OCI-LY7 (cell line): ENCODE measurements around the gene MMADHC. TPM values are rescaled to one million over a fixed set of nuclear protein-coding genes. Genes with fewer than 3 reads are reported as not detected.
A peak's percentile ranks its signal among the peaks of the same experiment; 100 is the strongest.

Experiments used
- BruUV-seq: library from RNA; stranded (reverse); fragments of 400-500 nt; replicated peaks from 2 replicates; lab custom pipeline; 2021; lab: Mats Ljungman, UMichigan
- CTCF ChIA-PET: fragments of 300-600 bp; sonication (Branson Sonifier 250); formaldehyde crosslinking; loops from one replicate; lab custom pipeline; 2022; ENCODE audit warnings: antibody characterized with exemption; ENCODE audit not compliant: unreplicated experiment; lab: Charles Lee
- POLR2A ChIA-PET: fragments of 300-600 bp; sonication (Branson Sonifier 250); formaldehyde crosslinking; loops from one replicate; lab custom pipeline; 2022; ENCODE audit warnings: antibody characterized with exemption; lab: Charles Lee
- DNase-seq: peaks from one replicate; pipeline ENCODE4 v3.0.0-alpha.2; 2015; ENCODE audit warnings: low spot score
- H2AFZ ChIP-seq: fragments of 200-600 bp; sonication (generic), shearing (Covaris generic); 2 replicates; pipeline ENCODE4 v1.6.1; 2014; ENCODE audit warnings: mild to moderate bottlenecking, antibody characterized with exemption, low read length, moderate library complexity
- H3K27ac ChIP-seq: fragments of 200-600 bp; sonication (generic); 2 replicates; pipeline ENCODE4 v1.5.1; 2014; ENCODE audit warnings: mixed run types, low read depth, mild to moderate bottlenecking, moderate library complexity, low read length, inconsistent platforms; ENCODE audit not compliant: poor library complexity, severe bottlenecking
- H3K36me3 ChIP-seq: fragments of 200-600 bp; sonication (generic); 2 replicates; pipeline ENCODE4 v1.6.1; 2014; ENCODE audit warnings: mild to moderate bottlenecking, antibody characterized with exemption, low read length, moderate library complexity, mixed read lengths; ENCODE audit not compliant: insufficient read depth
- H3K4me1 ChIP-seq: fragments of 200-600 bp; sonication (generic); 2 replicates; pipeline ENCODE4 v1.5.1; 2014; ENCODE audit warnings: mild to moderate bottlenecking, low read length; ENCODE audit not compliant: insufficient read depth, poor library complexity, severe bottlenecking
- H3K4me2 ChIP-seq: fragments of 200-600 bp; sonication (generic); 2 replicates; pipeline ENCODE4 v1.6.1; 2014; ENCODE audit warnings: mild to moderate bottlenecking, low read length
- H3K4me3 ChIP-seq: fragments of 200-600 bp; sonication (generic); 2 replicates; pipeline ENCODE4 v1.5.1; 2014; ENCODE audit warnings: mild to moderate bottlenecking, low read depth, low read length; ENCODE audit not compliant: poor library complexity, severe bottlenecking
- H3K79me2 ChIP-seq: fragments of 200-600 bp; sonication (generic); 2 replicates; pipeline ENCODE4 v1.6.1; 2016; ENCODE audit warnings: low read depth, mild to moderate bottlenecking, low read length, moderate library complexity, mixed read lengths; ENCODE audit not compliant: insufficient read depth
- H3K9me2 ChIP-seq: fragments of 200-600 bp; sonication (generic); 2 replicates; pipeline ENCODE4 v1.6.1; 2016; ENCODE audit warnings: mild to moderate bottlenecking, low read length, mixed read lengths; ENCODE audit not compliant: insufficient read depth
- H3K9me3 ChIP-seq: fragments of 200-600 bp; sonication (generic); 2 replicates; pipeline ENCODE4 v1.6.1; 2014; ENCODE audit warnings: mild to moderate bottlenecking, mixed run types, low read length, mixed read lengths
- H4K20me1 ChIP-seq: fragments of 200-600 bp; sonication (generic); 2 replicates; pipeline ENCODE4 v1.6.1; 2014; ENCODE audit warnings: mild to moderate bottlenecking, antibody characterized with exemption, low read length, moderate library complexity, mixed read lengths; ENCODE audit not compliant: insufficient read depth
- CTCF ChIP-seq: fragments of 200-600 bp; sonication (generic); conservative IDR thresholded peaks from 2 replicates; pipeline ENCODE4 v1.5.1; 2014; ENCODE audit warnings: mild to moderate bottlenecking, antibody characterized with exemption, low read length, moderate library complexity, mixed read lengths
- EZH2phosphoT487 ChIP-seq: fragments of 200-600 bp; sonication (generic); IDR thresholded peaks from 2 replicates; pipeline ENCODE4 v1.6.1; 2018; ENCODE audit warnings: low read depth, borderline replicate concordance, mild to moderate bottlenecking, mixed run types, antibody characterized with exemption, low read length, moderate library complexity, mixed read lengths
- intact Hi-C: fragments of 100-400 bp; cut with micrococcal nuclease; formaldehyde crosslinking; loops from one replicate; pipeline ENCODE4 v1.10.0; 2022; ENCODE audit not compliant: unreplicated experiment
- total RNA-seq, 2 experiments: library from RNA; depleted of rRNA in 1 of 2; stranded (reverse); fragments of >200 nt in 1 of 2; shearing (Covaris generic) in 1 of 2; gene quantifications; 2 replicates each; pipeline ENCODE4 v1.2.3, GENCODE V29; 2014 to 2022

Gene MMADHC
- total RNA-seq, 2 experiments from 2014 or later, result 73.6 to 115 TPM

GRCh38 chr2:149586063-149586462, 1.5 kb downstream of the MMADHC start:
- TF ChIP-seq CTCF, result no peak
- no peak for TF ChIP-seq EZH2phosphoT487
- POLR2A ChIA-PET, result interaction anchor here (0.7 to 1.9 kb wide), 4 partner anchors 12 to 691 kb away, joined by 3 to 10 read pairs (median 4); no protein-coding TSS in a partner anchor
- BruUV-seq, result no TSS peak
- peak overlapping the region; percentile 94 for H3K4me3 ChIP-seq
- H2AFZ ChIP-seq, result no peak overlapping the region
- CTCF ChIA-PET, result no interaction called here
- 0 out of 2 replicates have a peak, but pooled peaks cover 4% of the 10 kb centered on the region for H3K9me3 ChIP-seq
- peaks cover 49% of the 10 kb centered on the region for H3K36me3 ChIP-seq
- H3K4me2 ChIP-seq, result peak overlapping the region; percentile 83
- peaks cover 59% of the 10 kb centered on the region for H3K79me2 ChIP-seq
- peak; percentile 25 for DNase-seq
- peaks cover 20% of the 10 kb centered on the region for H3K4me1 ChIP-seq
- H3K9me2 ChIP-seq, result no peaks in the 10 kb centered on the region
- H4K20me1 ChIP-seq, result peaks cover 7% of the 10 kb centered on the region; the same call in 1 of the 2 replicates
- peak overlapping the region; percentile 88 for H3K27ac ChIP-seq
- intact Hi-C loops, result loop anchor here (2.0 to 10.0 kb wide), 4 partner anchors 709 to 1829 kb away; partner anchors contain the start of genes EPC2, KIF5C, MBD5 and ORC4

- POLR2A ChIA-PET, result no interaction called here
- Histone ChIP-seq H3K9me3 (0 out of 2 replicates have a peak, but pooled peaks cover 4% of the 10 kb centered on the region), H2AFZ (no peak overlapping the region), H3K4me2 (peak overlapping the region; percentile 83), H3K79me2 (peaks cover 59% of the 10 kb centered on the region), H4K20me1 (peaks cover 7% of the 10 kb centered on the region; the same call in 1 of the 2 replicates), H3K27ac (no peak overlapping the region), H3K9me2 (no peaks in the 10 kb centered on the region), H3K4me1 (peaks cover 20% of the 10 kb centered on the region), H3K36me3 (peaks cover 57% of the 10 kb centered on the region), H3K4me3 (peak overlapping the region; percentile 94)
- CTCF ChIA-PET, result no interaction called here
- no TSS peak for BruUV-seq
- intact Hi-C loops, result loop anchor here (5.0 to 10.0 kb wide), 3 partner anchors 708 to 1829 kb away; partner anchors contain the start of genes EPC2 and KIF5C
- TF ChIP-seq EZH2phosphoT487 (no peak), CTCF (no peak)
- no peak for DNase-seq
Measured at GRCh38 chr2:149585166-149585885, 2.2 kb downstream of the MMADHC start.
